HPDE6-E6E7 (cell line): Measurements from ENCODE around the gene CAPN10.

ENCODE experiments used
- DNase-seq: peaks from one replicate; pipeline ENCODE4 v3.0.0; 2011; ENCODE audit warnings: missing footprints; ENCODE audit errors: extremely low spot score

The CAPN10 gene

DNA sequence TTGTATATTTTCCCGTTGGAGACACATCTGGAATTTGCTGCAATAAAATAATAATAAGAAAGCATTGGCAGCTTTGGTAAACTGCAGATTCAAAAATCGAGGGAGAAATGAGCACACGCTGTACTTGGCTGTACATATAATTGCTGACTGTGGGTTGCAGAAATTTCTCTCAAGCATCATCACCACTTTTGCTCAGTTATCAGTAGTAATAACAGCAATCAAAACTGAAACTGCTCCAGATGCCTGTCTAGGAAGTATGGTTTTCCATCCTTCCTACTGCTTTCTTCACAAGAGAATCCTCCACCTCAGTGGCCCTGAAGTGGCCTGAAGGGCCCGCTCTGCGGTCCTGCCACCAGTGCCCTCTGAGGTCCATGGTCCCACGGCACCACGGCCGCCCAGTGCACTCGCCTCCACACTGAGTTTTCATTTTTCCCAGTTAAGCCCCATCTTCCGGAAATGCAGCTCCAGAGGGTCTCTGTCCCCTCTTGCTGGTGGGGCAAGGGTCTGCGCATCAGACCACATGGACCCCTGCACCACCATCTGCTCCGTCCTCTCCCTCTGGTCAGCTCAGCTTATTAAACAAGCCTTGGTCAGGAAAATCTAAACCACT is 22.5 kb upstream of the CAPN10 start:
- DNase-seq, result no peak

DNA sequence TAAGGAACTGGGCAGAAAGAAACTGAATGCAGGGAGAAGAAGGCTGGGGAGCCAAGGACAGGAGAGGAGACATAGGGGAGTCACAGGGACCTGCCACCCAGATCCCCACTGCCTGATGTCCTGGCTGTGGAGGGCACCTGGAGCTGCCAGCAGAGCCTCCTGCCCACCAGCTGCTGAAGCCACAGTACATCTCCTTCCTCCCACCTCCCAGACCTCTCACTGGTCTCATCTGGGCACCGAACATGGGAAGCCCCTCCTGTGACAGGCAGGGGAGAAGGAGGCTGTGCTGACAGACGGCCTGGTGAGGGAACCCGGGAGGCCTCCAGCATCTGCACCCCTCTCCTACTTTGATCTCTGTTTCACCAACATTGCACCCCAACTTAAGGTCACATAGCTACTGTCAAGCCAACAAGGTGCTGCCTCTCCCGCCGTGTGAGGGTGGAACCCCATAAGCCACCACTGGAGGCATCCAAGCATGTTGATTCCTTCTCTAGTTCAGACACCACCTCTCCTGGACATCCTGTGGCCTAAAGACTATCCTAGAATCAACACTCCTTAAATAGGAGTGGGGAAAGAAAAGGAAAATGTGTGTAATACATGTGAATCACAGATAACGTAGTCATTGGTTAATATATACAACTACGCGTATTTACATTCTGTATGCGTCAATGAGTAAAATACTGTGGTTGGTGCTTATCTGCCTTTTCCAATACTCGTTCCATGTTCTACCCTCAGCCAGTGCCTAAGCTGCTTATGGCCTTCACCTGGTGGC is 21.8 kb upstream of the CAPN10 start:
- DNase-seq, result no peak

DNA sequence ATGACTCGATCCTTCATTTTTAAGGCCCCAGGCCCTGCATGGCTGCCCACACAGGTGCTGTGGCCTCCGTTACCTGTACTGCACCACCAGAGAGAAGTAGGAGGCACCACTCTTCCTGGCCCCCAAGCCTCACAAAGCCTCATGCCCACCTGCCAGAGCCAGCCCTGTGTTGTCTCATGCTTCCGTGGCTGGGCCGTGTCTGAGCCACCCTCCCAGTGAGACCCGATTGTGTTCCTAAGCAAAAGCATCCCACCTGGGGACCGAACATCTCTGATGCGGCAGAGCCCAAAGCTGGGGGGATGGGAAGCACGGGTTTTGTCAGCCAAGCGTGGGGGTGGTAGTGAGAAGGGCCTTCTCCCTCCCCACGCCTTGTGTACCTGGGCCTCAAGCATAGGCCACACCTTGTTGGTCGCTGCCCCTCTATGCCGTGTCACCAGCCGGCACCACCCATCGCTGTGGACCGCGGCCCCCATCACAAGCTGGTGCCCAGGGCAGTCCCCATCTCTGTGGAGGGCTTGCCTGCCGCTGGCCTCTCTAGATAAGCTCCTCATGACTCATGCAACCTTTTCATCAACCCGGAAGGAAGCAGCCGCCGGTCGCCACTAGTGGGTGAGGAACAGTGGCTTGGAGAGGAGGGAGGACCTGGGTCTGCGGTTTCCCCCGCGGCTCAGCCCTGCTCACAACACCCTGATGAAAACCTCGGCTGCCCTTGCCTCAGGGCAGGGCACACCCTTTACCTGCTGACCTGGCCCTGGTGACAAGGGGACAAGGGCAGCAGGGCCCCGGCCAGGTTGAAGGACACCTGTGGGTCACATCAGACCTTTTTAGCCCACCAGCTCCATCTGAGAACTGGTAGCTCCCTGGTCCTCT is 21.0 kb upstream of the CAPN10 start:
- DNase-seq, result no peak

DNA sequence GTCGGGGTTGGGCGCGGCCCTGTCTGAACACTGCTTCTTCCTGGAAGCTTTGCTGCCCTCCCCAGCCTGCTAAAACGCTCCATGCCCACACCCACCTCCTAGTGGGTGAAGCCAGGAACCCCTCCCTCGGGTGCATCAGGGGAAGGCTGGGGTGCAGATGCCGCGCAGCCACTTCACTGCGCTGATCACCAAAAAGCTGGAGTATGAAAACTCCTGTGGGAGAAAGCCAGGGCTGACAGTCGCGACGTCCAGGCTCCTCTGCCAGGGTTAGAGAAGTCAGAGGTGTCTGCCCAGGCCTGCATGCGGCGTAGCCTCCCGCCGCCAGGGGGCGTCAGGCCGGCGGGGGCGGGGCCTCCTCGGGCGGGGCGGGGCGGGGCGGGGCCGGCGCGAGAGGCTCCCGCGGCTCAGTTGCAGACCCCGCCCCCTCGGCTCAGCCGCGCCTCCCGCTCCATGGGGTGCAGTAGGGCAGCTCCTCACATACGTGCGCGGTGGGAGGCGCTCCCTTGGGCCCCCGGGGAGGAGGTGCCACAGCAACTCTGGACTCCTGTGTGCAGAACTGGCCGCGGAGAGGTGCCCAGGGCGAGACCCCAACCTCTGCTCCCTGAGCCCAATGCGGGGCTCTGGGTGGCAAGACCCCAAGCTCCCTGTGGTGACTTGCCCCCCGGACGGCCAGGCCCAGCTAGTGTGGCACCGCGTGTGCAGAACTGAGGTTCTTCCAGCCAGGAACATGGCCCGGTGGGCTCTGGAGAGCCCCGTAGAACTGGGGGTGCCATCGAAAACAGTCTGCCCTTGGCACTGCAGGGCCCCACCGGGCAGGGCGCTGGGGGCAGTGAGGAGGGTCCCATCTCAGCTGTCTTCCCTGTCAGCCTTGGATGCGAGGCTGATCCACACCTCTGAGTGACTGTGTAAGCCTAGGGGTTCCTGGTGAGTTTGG is 20.1 kb upstream of the CAPN10 start:
- no peak for DNase-seq

- no peak for DNase-seq
Measured at GRCh38 chr2:240567137-240567871, 19.2 kb upstream of the CAPN10 start.

DNA sequence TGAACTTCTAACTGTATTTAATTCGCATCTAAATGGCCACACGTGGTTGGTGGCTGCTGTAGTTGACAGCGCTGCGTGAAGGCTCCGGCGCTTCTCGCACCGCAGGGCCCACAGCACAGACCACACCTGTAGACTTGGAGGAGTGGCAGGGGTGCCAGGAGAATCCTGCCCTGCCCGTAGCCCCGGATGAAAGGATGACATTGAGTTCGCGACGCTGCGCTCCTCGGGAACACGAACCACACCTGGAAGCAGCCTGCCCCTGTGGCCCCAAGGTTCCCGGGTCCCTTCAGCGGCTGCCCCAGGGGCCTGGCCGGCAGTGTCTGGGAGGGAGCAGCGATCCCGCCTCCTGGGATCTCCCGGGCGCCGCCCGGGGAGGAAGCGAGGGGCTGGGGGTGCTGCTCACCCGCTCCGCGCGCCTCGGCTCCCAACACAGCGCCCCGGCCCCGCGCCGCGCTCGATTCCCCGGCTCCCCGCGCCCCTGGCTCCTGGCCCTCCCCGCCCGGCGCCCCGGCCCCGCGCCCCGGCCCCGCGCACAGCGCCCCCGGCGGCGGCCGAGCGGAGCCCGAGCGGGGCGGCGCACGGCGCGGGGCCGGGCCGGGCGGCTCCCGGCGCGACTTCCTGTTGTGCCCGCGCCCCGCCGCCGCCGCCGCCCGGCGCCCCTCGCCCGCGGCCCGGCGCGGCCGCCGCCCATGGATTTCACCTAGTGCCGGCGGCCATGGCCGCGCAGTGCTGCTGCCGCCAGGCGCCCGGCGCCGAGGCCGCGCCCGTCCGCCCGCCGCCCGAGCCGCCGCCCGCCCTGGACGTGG is 18.5 kb upstream of the CAPN10 start, which contains the start of gene RNPEPL1:
TSS of gene RNPEPL1 (plus strand) at position 613 of the 806 bp plus-strand sequence. CDS start at position 716, 103 bp downstream.
- DNase-seq, result no peak

DNA sequence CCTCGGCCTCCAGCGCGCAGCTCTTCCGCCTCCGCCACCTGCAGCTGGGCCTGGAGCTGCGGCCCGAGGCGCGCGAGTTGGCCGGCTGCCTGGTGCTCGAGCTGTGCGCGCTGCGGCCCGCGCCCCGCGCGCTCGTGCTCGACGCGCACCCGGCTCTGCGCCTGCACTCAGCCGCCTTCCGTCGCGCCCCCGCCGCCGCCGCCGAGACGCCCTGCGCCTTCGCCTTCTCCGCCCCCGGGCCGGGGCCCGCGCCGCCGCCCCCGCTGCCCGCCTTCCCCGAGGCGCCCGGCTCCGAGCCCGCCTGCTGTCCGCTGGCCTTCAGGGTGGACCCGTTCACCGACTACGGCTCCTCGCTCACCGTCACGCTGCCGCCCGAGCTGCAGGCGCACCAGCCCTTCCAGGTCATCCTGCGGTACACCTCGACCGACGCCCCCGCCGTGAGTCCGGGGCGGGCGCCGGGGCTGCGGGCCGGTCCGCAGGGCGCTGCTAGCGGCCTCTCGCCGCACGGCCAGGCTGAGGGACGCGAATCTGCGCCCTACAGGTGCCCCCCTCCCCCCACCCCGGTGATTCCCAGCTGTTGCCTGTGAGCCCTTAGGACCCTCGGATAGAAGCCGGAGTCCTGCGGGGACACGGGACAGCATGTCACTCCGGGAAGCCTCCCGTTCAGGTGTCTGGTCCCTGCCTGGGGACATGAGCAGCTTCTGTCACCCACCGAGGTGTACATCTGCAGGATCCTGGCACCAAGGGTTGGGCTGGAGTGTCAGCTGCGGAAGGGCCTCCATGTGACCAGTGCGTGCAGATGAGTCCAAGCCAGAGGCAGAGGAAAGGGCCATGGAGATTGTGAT is 17.6 kb upstream of the CAPN10 start:
- no peak for DNase-seq

- no peak for DNase-seq
Measured at GRCh38 chr2:240569523-240569997, 17.0 kb upstream of the CAPN10 start.

DNA sequence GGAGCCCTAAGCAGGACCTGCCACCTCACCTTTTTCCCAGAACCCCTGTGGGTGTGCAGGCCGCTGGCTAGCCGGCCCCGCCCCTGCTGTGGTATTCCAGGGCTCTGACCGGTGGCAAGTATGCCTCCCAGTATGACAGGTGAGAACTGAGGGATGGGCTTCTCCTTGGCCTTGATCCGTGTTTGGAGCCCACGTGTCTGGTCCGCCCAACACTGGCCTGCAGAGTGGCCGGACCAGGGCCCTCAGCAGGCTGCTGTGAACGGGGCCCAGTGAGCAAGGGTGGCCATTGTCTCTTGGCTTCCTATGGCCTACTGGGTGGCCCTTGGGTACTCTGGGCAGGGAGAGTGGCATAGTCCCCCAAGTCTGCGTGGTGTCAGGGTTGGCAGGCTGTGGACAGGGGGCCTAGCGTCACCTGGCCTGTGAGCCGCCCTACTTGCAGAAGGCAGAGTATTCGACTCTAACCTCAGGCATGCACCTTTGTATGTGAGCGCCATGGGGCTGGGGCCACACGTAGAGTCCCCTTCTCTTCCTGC is 16.5 kb upstream of the CAPN10 start:
- DNase-seq, result no peak

DNA sequence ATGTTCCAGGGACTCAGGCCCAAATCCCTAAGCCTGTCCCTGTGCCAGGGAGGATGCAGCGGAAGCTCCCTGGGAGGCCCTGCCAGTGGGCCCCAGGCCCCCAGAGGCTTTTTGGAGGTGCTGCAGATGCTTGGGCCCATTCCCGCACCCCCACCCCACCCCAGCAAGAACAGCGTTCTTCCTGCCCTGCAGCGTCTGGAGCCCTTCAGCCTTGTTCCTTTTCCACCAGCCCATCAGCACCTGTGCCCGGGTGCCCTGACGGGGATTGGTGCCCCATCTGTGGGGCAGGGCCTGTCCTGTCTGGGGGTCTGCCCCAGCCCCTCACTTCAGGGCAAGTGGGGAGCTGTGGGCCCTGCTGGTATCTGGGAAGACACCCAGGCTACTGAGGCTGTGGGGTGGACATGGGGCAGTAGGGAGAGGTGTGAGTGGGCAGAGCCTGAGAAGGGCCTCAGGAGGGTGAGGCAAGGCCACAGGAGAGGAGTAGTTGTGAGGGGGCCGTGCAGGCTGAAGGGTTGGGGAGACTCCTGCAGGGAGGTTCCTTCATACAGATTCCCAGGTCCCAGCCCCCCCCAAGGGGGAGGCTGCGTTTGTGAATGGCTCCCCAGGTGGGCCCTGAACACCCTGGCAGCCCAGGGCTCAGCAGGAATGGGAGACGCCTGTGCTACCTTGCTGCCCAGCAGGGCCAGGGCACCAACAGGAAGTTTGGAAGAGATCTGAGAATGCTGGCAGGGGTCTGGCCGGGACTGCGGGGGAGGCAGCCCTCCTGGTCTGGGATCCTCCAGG is 15.8 kb upstream of the CAPN10 start:
- no peak for DNase-seq

GRCh38 chr2:240571314-240571973 is 15.1 kb upstream of the CAPN10 start:
- no peak for DNase-seq

GRCh38 chr2:240572141-240573031 is 14.1 kb upstream of the CAPN10 start:
- DNase-seq, result no peak

- no peak for DNase-seq
Measured at GRCh38 chr2:240573071-240573515, 13.4 kb upstream of the CAPN10 start.

DNA sequence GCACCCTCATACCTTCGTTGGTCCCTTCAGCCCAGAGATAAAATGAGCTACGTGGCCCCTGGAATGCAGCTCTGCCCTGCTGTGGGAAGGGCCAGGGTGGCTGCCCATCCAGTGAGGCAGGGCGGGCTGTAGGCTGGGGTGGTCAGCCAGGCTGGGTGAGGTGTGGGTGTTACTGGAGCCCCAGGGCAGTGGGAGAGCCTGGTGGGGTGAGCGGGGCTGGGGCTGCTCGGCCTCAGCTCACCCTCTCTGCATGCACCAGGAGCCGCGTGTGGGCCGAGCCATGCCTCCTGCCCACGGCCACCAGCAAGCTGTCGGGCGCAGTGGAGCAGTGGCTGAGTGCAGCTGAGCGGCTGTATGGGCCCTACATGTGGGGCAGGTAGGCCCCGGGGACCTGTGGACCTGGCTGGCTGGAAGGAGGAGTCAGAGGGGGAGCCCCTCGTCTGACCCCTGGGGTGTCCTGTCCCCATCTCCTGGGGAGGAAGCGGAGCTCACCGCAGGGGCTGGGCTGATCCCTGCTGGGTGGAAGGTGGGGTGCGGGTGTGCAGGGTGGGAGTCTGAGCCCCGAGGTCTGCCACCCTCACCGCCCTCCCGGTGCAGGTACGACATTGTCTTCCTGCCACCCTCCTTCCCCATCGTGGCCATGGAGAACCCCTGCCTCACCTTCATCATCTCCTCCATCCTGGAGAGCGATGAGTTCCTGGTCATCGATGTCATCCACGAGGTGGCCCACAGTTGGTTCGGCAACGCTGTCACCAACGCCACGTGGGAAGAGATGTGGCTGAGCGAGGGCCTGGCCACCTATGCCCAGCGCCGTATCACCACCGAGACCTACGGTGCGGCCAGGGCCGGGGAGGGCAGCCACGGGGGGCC is 12.8 kb upstream of the CAPN10 start:
- no peak for DNase-seq
